Ramos (cell line): ENCODE results near the gene ANKLE2.
"Not testable (repeated sequence)": the region's sequence is repeated elsewhere in the genome, so short reads cannot be mapped to it uniquely, and the experiment has no call there.

Experiments
- in situ Hi-C: fragments of 300-500 bp; cut with MboI; formaldehyde crosslinking; loops from one replicate; pipeline ENCODE4 v1.14.3; 2022; ENCODE audit warnings: low sequenced_read_pairs; ENCODE audit not compliant: unreplicated experiment

ANKLE2 gene

GRCh38 chr12:132761032-132761920, at the start of gene ANKLE2:
Gene ANKLE2, minus strand, starts transcription at chr12:132761832. Its CDS starts 34 bp downstream, at chr12:132761798.
- in situ Hi-C loops: no loop called here

GRCh38 chr12:132809391-132809790, 47.8 kb upstream of the ANKLE2 start:
- in situ Hi-C loops: not testable (repeated sequence)

DNA sequence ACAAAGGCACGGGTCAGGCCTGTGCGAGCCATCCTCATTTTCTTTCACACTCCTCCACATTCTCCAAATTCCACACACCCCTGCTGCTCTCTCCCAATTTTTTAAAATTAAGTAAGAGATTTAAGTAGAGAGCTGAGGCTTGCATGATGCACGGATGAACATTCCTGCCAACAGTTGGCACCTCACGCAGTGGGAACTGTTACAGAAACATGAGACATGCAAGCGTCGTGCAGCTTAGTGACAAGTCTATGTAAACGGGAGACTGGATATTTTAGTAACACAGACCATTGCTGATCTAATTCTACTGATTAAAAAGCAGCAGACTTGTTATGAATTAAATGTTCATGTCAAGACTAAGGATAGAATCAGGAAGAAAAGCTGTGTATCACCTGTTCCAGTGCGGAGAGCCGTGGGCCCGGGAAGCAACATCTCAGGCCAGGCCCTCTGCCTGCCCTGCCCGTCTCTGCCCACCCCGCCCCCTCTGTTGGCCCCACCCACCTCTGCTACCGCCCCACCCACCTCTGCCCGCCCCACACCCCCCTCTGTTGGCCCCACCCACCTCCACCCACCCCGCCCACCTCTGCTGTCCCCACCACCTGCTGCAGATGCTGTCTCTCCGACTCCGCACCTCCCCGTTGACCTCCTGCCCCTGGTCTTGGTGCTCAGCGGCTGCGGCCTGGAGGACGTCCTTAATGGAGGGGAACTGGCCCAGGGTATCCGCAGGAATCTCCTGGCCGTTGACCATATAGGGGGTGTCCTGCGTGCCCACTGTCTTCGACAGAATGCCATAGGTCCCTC, 45.9 kb upstream of the ANKLE2 start:
- in situ Hi-C loops: no loop called here

DNA sequence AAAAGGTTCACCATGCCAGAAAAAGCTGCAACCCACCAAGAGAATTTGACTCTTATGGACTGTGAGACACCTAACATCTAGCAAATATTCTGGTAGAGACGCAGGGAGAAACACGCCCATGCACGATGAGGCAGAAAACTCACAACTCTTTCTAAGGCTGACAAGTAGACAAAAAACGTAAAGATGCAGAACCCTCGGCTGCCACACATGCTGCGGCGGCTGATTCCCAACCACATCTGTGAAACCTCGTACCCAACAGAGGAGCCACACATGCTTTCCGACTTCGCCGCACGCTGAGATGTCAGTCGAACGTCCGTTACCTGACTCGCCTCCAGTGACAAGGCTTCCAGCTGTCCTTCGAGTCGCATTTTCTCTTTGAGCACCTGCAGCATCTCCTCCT, 45.2 kb upstream of the ANKLE2 start:
- in situ Hi-C loops: no loop called here

- in situ Hi-C loops: no loop called here
Observed at GRCh38 chr12:132804426-132804861, 42.8 kb upstream of the ANKLE2 start.

GRCh38 chr12:132803888-132804287, 42.3 kb upstream of the ANKLE2 start:
- in situ Hi-C loops: no loop called here

- in situ Hi-C loops: no loop called here
Observed at GRCh38 chr12:132803125-132803524, 41.5 kb upstream of the ANKLE2 start.

DNA sequence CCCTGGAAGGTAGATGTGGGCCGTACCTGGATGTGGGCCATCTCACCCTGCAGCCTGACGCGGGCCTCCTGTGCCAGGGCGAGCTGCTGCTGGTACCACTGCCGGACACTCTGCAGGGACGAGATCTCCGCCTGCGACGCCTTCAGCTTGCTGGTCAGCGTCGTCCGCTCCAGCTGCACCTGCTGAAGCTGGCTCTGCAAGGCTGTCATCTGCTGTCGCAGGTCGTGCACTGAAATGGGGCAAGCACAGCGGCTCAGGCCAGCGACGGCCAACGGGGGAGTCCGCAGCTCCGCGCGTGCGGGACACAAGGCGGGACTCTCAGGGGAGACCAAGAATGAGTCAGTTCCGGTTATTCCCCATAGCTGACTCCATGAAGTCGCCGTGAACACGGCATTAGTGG, 40.1 kb upstream of the ANKLE2 start:
- in situ Hi-C loops: no loop called here

DNA sequence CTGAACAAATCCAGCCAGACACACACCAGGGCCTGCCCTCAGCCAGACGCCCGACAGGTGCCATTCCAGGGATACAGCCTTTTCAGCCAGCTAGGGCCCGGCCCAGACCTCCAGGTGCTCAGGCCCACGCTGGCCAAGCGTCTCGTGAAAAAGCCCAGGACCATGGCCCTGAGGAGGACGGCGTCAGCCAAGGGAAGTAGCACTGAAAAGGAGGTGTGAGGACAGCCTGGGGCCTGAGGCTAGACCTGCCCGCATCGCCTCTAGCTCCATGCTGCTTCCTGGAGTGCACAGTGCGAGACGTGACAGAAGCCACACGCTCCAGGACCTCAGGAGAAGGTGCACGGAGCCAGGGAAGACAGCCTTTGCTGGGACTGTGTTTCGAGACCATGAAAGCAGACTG, 37.2 kb upstream of the ANKLE2 start:
- in situ Hi-C loops: no loop called here

DNA sequence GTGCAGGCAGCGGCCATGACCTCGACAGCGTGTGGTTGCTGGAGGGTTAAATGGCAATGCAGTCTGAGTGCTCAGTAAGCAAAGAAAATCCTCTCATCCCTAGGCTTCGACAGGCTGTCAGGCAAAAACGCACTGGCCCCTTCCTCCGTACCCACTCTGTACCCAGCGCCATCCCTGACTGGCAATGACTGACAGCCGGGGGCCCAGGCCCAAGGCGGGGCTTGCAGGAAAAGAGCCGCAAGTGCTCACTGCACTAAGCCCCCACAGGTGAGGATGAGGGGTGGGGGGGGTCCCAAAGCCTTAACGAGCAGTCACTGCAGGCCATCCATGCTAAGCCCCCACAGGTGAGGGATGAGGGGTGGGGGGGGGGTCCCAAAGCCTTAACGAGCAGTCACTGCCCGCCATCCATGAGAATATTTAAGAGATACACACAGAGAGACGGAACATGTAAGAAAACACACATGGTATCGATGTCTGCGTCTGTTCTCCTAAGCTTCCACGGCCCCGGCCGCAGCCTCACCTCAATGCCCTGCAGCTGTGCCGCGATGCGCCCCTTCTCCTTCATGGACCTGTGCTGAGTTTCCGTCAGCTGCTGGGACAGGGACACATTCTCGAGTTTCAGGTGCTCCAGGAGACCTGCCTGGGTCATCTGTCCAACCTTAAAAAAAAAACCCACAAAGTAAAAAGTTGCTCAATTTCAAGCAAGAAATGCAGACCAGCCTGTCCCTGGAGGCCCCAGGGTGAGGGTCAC, 36.4 kb upstream of the ANKLE2 start:
- in situ Hi-C loops: no loop called here

DNA sequence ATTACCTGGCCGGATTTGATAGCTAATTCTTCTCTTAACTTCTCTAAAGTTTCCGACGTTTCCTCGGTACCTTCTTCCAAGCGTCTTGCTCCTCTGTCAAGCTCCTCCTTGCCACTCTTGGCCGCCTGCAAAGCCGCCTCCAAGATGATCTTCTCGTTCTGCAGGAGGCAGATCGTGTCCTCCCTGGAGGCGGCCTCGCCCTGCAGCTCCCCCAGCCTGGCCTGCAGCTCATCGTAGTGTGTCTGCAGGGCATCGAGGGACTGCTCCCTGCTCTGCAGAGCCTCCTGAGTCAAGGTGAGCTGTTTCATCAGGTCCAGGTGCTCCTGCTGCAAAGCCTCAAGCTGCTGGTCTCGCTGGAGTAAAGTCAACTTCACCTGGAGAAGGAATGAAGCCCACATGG, 34.2 kb upstream of the ANKLE2 start:
- in situ Hi-C loops: no loop called here

GRCh38 chr12:132791940-132792339, 30.3 kb upstream of the ANKLE2 start:
- in situ Hi-C loops: not testable (repeated sequence)

DNA sequence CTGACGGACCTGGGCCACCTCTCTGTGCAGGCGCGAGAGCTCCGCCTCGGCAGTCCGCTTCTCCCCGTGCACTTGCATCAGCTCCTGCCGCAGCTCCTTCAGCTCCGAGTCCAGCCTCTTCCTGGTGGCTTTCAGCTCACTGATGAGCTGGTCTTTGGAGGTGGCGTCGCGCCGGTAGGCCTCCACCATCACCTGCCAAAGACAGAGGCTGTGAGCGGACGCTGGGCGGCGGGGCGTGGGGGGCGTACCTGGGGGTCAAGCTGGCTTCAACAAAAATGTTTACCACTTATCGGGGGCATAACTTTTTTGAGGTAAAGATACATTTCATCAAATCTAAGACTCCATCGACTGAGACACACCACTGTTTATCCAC, 27.5 kb upstream of the ANKLE2 start:
- in situ Hi-C loops: no loop called here

GRCh38 chr12:132788375-132789098, 26.9 kb upstream of the ANKLE2 start:
- in situ Hi-C loops: no loop called here

DNA sequence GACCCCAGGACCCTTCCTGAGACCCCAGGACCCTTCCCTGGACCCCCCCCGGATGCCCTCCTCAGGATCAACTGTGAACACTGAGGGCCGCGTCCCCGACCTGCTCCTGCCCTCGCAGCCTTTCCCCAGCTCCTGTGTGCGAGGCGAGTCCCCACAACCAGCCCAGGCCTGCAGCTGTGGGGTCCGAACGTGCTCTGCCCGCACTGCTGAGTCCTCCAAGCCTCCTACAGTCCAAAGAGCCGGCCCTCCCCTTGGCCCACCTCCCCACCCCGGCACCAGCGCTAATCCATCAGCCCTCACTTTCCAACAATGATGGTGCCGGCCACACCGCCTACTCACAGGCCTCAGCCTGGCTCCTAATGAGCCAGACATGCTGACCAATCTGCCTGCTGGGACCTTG, 26.2 kb upstream of the ANKLE2 start:
- in situ Hi-C loops: no loop called here

GRCh38 chr12:132786192-132786591, 24.6 kb upstream of the ANKLE2 start:
- in situ Hi-C loops: no loop called here

GRCh38 chr12:132784580-132784979, 22.9 kb upstream of the ANKLE2 start:
- in situ Hi-C loops: no loop called here

DNA sequence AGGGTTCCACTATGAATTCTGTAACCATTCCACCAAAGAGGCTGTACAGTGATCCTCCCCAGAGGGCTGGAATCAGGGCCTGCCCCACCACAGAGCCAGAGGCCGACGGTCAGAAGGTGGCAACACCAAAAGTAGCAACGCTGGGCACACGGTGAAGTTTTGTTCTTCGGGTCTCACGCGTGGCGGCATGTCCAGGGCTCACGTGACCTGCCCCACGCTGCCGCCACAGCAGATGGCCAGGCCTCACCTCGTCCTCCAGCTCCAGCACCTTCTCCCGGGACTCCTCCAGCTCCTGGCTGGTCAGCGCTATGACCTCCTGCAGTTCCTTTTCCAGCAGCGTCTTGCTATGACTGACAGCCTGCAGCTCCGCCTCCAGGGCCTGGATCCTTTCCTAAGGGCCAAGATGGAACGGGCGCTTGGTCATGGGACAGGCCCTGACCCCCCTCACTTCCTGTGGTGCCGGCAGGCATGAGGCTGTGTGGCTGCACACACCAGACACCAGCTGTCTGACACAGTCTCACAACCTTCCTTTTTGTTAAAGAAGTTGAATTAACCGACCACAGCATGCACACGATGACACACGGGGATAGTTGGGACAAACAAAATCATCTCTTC, 22.4 kb upstream of the ANKLE2 start:
- in situ Hi-C loops: no loop called here

GRCh38 chr12:132781938-132782337, 20.3 kb upstream of the ANKLE2 start:
- in situ Hi-C loops: no loop called here
